SU-DHL-6 (cell line): ENCODE results near the gene AKAP14.

Experiments used
- H2AFZ ChIP-seq: fragments of 200-600 bp; sonication (generic); 2 replicates; pipeline ENCODE4 v1.6.1; 2014; ENCODE audit warnings: low read depth, mild to moderate bottlenecking, moderate library complexity, mixed read lengths, antibody characterized with exemption, low read length; ENCODE audit not compliant: severe bottlenecking
- H3F3A ChIP-seq: fragments of 200-600 bp; shearing (Covaris generic); 2 replicates; pipeline ENCODE4 v1.6.0; 2016; ENCODE audit warnings: antibody characterized with exemption, mild to moderate bottlenecking; ENCODE audit not compliant: insufficient read depth
- H3K27ac ChIP-seq: fragments of 200-600 bp; sonication (generic); 2 replicates; pipeline ENCODE4 v1.5.1; 2016; ENCODE audit warnings: low read depth, mild to moderate bottlenecking, low read length, moderate library complexity, mixed read lengths
- H3K27me3 ChIP-seq: fragments of 200-600 bp; sonication (generic), shearing (Covaris generic); 2 replicates; pipeline ENCODE4 v1.6.0; 2014; ENCODE audit warnings: mild to moderate bottlenecking, low read length
- H3K36me3 ChIP-seq: fragments of 200-600 bp; sonication (generic); 2 replicates; pipeline ENCODE4 v1.6.1; 2014; ENCODE audit warnings: mild to moderate bottlenecking, low read length, mixed read lengths
- H3K4me2 ChIP-seq: fragments of 300-600, 200-600 bp; shearing (Covaris generic), sonication (generic); 2 replicates; pipeline ENCODE4 v1.6.0; 2014; ENCODE audit warnings: low read length, low read depth, mild to moderate bottlenecking; ENCODE audit not compliant: poor library complexity, severe bottlenecking
- H3K4me3 ChIP-seq: fragments of 200-600 bp; sonication (generic); 2 replicates; pipeline ENCODE4 v1.5.1; 2014; ENCODE audit warnings: antibody characterized with exemption, low read length, mild to moderate bottlenecking, mixed read lengths; ENCODE audit not compliant: insufficient read depth, poor library complexity, severe bottlenecking
- H3K79me2 ChIP-seq: fragments of 200-600 bp; sonication (generic); 2 replicates; pipeline ENCODE4 v1.6.1; 2014; ENCODE audit warnings: mild to moderate bottlenecking, low read length, moderate library complexity; ENCODE audit not compliant: insufficient read depth
- H3K9ac ChIP-seq: fragments of 200-600 bp; sonication (generic); 2 replicates; pipeline ENCODE4 v1.7.0; 2014; ENCODE audit warnings: mild to moderate bottlenecking, low read length
- H3K9me2 ChIP-seq: fragments of 200-600 bp; sonication (generic); replicated peaks from 2 replicates; pipeline ENCODE4 v1.6.1; 2014; ENCODE audit warnings: low read length; ENCODE audit not compliant: insufficient read depth
- H3K9me3 ChIP-seq: fragments of 200-600 bp; sonication (generic); 2 replicates; pipeline ENCODE4 v1.6.1; 2014; ENCODE audit warnings: low read length, mixed read lengths; ENCODE audit not compliant: insufficient read depth
- H4K20me1 ChIP-seq: fragments of 200-600 bp; sonication (generic); 2 replicates; pipeline ENCODE4 v1.6.1; 2014; ENCODE audit warnings: low read depth, mild to moderate bottlenecking, antibody characterized with exemption, low read length, moderate library complexity, mixed read lengths
- EZH2phosphoT487 ChIP-seq: fragments of 200-600 bp; sonication (generic), shearing (Covaris generic); conservative IDR thresholded peaks from 2 replicates; pipeline ENCODE4 v1.6.1; 2018; ENCODE audit warnings: mild to moderate bottlenecking, antibody characterized with exemption, low read length, moderate library complexity, mixed read lengths
- TF ChIP-seq, protein P1 (sequence below): fragments of 200-600 bp; sonication (generic); IDR thresholded peaks from one replicate; pipeline ENCODE4 v1.5.1; 2017; ENCODE audit warnings: antibody characterized with exemption, mild to moderate bottlenecking, low read length, moderate library complexity; ENCODE audit not compliant: insufficient read depth, poor library complexity, severe bottlenecking

AKAP14 gene

DNA sequence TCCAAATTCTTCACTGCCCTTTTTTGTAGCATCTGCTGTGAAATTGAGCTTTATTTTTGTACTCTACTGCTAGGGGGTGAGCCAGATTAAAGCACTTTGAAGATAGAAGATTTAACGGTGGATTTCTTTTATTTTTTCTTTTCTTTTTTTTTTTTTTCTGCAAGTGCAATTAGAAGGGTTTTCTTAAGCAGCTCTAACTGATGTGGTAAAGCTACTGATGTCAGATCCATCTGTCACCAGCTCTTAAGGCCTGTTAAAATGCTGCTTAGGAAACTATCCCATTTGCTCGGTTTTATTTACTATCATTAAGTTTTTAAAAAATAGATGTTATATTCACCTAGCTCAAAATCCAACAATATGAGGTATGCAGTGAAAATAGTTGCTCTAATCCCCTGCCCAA lies 17.0 kb upstream of the AKAP14 start:
- no peaks in the 10 kb centered on the region for H3K27me3 ChIP-seq
- H3K79me2 ChIP-seq: no peaks in the 10 kb centered on the region; the same call in 1 of the 2 replicates
- no peaks in the 10 kb centered on the region; the same call in 1 of the 2 replicates for H3K36me3 ChIP-seq
- no peaks in the 10 kb centered on the region for H4K20me1 ChIP-seq
- no peaks in the 10 kb centered on the region for H3K9me2 ChIP-seq
- no peaks in the 10 kb centered on the region for H3F3A ChIP-seq
- no peak overlapping the region for H3K27ac ChIP-seq
- TF ChIP-seq, protein P1, sequence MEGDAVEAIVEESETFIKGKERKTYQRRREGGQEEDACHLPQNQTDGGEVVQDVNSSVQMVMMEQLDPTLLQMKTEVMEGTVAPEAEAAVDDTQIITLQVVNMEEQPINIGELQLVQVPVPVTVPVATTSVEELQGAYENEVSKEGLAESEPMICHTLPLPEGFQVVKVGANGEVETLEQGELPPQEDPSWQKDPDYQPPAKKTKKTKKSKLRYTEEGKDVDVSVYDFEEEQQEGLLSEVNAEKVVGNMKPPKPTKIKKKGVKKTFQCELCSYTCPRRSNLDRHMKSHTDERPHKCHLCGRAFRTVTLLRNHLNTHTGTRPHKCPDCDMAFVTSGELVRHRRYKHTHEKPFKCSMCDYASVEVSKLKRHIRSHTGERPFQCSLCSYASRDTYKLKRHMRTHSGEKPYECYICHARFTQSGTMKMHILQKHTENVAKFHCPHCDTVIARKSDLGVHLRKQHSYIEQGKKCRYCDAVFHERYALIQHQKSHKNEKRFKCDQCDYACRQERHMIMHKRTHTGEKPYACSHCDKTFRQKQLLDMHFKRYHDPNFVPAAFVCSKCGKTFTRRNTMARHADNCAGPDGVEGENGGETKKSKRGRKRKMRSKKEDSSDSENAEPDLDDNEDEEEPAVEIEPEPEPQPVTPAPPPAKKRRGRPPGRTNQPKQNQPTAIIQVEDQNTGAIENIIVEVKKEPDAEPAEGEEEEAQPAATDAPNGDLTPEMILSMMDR: no peak
- no peak for TF ChIP-seq EZH2phosphoT487
- H3K4me2 ChIP-seq: no peak overlapping the region
- no peaks in the 10 kb centered on the region for H3K9me3 ChIP-seq
- H3K9ac ChIP-seq: no peak overlapping the region
- no peak overlapping the region for H3K4me3 ChIP-seq
- H2AFZ ChIP-seq: no peak overlapping the region

DNA sequence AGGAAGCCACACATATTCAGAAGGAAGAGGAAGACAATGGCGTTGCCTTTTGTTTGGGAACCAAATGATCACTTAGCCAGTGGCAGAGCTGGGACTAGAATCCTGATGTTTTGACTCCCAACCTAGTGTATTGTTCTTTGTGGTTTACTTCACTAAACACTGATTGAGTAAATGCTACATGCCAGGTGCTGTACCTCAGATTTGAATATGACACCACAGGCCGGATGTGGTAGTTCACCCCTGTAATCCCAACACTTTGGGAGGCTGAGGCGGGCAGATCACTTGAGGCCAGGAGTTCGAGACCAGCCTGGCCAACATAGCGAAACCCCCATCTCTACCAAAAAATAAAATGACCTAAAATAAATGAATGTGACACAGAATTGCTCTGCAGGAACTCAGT lies 15.6 kb upstream of the AKAP14 start:
- H3K9me3 ChIP-seq: no peaks in the 10 kb centered on the region
- no peak overlapping the region for H2AFZ ChIP-seq
- no peaks in the 10 kb centered on the region for H4K20me1 ChIP-seq
- H3K9ac ChIP-seq: no peak overlapping the region
- TF ChIP-seq, protein P1: no peak
- no peak for TF ChIP-seq EZH2phosphoT487
- no peak overlapping the region for H3K4me2 ChIP-seq
- no peaks in the 10 kb centered on the region; the same call in 1 of the 2 replicates for H3K36me3 ChIP-seq
- H3F3A ChIP-seq: no peaks in the 10 kb centered on the region
- no peak overlapping the region for H3K4me3 ChIP-seq
- H3K27me3 ChIP-seq: no peaks in the 10 kb centered on the region
- H3K27ac ChIP-seq: no peak overlapping the region
- H3K79me2 ChIP-seq: no peaks in the 10 kb centered on the region
- no peaks in the 10 kb centered on the region for H3K9me2 ChIP-seq

DNA sequence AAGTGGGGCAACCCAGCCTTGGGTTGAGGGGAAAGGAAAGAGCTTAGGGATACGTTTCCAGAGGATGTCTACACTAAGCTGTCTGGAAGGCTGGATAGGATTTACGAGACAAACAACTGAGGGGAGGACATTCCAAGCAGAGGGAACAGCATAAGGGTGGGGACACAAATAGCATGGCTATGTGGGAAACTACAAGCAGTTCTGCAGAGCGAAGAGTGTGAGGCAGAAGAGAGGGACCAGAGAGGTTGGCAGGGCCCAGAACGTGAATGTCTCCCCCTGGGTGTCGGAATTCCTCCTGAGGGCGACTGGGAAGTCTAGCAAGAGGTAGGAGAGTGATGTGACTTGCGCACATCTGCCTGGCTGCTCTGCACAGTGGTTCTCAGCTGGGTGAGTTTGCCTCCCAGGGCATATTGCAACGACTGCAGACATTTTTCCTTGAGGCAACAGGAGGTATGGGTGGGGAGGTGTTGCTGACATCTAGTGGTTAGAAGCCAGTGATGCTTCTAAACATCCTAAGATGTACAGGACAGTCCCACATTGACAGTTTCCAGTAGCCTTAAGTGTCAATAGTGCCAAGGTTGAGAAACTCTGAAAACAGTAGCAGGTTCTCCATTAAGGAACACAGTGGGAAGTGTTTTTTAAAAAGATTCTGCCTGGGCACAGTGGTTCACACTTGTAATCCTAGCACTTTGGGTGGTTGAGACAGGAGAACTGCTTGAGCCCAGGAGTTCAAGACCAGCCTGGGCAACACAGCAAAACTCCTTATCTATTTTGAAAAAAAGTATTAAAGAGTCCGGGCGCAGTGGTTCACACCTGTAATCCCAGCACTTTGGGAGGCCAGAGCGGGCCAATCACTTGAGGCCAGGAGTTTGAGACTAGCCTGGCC lies 14.9 kb upstream of the AKAP14 start:
- H3K9ac ChIP-seq: no peak overlapping the region
- no peaks in the 10 kb centered on the region for H3K27me3 ChIP-seq
- TF ChIP-seq, protein P1: peak; percentile 22
- TF ChIP-seq EZH2phosphoT487: no peak
- H3K9me2 ChIP-seq: no peaks in the 10 kb centered on the region
- H2AFZ ChIP-seq: no peak overlapping the region
- H3K27ac ChIP-seq: no peak overlapping the region
- no peaks in the 10 kb centered on the region for H3K79me2 ChIP-seq
- H3K36me3 ChIP-seq: no peaks in the 10 kb centered on the region; the same call in 1 of the 2 replicates
- no peak overlapping the region for H3K4me3 ChIP-seq
- no peaks in the 10 kb centered on the region for H3K9me3 ChIP-seq
- H3K4me2 ChIP-seq: no peak overlapping the region
- H4K20me1 ChIP-seq: no peaks in the 10 kb centered on the region
- no peaks in the 10 kb centered on the region for H3F3A ChIP-seq
